Upper lobe of right lung (tissue), 1 donor: ENCODE results near the gene ANAPC15. TPM values are rescaled to one million over a fixed set of nuclear protein-coding genes. Genes with fewer than 3 reads are reported as not detected.
"Not testable (repeated sequence)": the region's sequence is repeated elsewhere in the genome, so short reads cannot be mapped to it uniquely, and the experiment has no call there.

Experiments
- ATAC-seq: fragments of 200-7000 bp; cut with Tn5 transposase; one replicate; pipeline ENCODE4 v1.9.1; 2020; ENCODE audit warnings: mild to moderate bottlenecking, moderate library complexity
- DNase-seq: peaks from one replicate; pipeline ENCODE4 v3.0.0-alpha.2; 2020
- H3K27ac ChIP-seq: fragments of 200-600 bp; one replicate; pipeline ENCODE4 v1.8.0; 2022
- H3K27me3 ChIP-seq: fragments of 200-600 bp; one replicate; pipeline ENCODE4 v1.8.0; 2022; ENCODE audit warnings: mild to moderate bottlenecking
- H3K36me3 ChIP-seq: fragments of 200-600 bp; one replicate; pipeline ENCODE4 v1.8.0; 2022
- H3K4me1 ChIP-seq: fragments of 200-600 bp; one replicate; pipeline ENCODE4 v1.8.0; 2022
- H3K4me3 ChIP-seq: fragments of 200-600 bp; one replicate; pipeline ENCODE4 v1.8.0; 2022; ENCODE audit warnings: mild to moderate bottlenecking
- H3K9me3 ChIP-seq: fragments of 200-600 bp; one replicate; pipeline ENCODE4 v1.8.0; 2022
- intact Hi-C: fragments of 100-400 bp; cut with DNase I; formaldehyde crosslinking; loops from one replicate; pipeline ENCODE4 v1.11.0; 2022
- long read RNA-seq: library from polyadenylated mRNA; unstranded; transcript quantifications from one replicate; pipeline ENCODE4 v2.0.0, GENCODE V29; 2021
- total RNA-seq: library from RNA; stranded (reverse); fragmentation: NEBNext Ultra II Directional; extraction: Animal tissue kit (Norgen Biotek cat#: 25700); gene quantifications from one replicate; pipeline ENCODE4 v1.2.1, GENCODE V29; 2021
- TF ChIP-seq, protein P1 (sequence below): fragments of 200-600 bp; IDR thresholded peaks from one replicate; pipeline ENCODE4 v1.8.0; 2022; ENCODE audit warnings: antibody characterized with exemption
- donor health status: DM: no; HTN: yes; CAD: no; lungs with severe emphysema.

The ANAPC15 gene
- 25.2 TPM for total RNA-seq
- long read RNA-seq, partial matches to known transcripts: 0 of 13 reads
- long read RNA-seq, other reads (novel, unspliced or antisense): 3 of 13 reads

DNA sequence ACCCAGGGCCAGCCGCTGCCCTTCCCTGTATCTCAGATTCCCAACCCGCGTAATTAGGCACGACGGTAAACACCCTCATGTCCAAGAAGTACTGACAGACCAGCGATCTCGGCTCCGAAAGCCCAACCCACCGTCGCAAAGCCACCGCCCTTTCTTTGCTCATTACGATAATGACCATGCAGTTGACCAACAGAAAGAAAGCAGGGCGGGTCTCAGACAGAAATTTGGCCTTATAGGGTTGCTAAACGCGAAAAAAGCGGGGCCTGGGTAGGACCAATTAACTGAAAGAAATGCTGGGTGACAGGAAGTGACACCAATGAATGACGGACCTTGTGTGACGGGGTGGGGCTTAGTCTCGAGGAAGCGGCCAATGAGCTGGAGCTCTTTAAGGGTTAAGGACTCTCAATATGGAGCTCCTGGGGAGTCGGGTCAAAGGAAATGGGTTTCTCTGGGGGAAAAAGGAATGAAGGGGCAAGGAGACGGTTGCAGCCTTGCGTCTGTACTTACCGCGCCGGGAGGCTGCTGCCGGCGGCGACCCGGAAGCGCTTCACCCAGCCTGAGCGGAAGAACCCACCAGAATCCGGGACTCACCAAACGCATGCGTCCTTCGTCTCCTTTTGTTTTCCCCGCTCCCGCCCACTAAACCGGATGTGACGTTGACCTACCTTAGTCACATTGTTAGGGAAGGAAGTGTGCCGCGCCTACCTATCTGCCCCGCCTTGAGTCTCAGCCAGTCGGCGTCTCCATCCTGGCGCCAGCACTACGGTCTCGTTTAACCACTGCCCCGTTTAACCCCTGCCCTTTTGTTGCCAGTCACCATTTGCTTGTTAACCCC is at the start of gene ANAPC15:
TSS of gene ANAPC15 (minus strand) at position 553 of the 835 bp plus-strand sequence. CDS start 1,419 bp downstream, outside the sequence.
- intact Hi-C loops: no loop called here

GRCh38 chr11:72160319-72160718 is 47.8 kb upstream of the ANAPC15 start:
- TF ChIP-seq, protein P1, sequence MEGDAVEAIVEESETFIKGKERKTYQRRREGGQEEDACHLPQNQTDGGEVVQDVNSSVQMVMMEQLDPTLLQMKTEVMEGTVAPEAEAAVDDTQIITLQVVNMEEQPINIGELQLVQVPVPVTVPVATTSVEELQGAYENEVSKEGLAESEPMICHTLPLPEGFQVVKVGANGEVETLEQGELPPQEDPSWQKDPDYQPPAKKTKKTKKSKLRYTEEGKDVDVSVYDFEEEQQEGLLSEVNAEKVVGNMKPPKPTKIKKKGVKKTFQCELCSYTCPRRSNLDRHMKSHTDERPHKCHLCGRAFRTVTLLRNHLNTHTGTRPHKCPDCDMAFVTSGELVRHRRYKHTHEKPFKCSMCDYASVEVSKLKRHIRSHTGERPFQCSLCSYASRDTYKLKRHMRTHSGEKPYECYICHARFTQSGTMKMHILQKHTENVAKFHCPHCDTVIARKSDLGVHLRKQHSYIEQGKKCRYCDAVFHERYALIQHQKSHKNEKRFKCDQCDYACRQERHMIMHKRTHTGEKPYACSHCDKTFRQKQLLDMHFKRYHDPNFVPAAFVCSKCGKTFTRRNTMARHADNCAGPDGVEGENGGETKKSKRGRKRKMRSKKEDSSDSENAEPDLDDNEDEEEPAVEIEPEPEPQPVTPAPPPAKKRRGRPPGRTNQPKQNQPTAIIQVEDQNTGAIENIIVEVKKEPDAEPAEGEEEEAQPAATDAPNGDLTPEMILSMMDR: no peak
- Histone ChIP-seq H3K27me3 (no peaks in the 10 kb centered on the region), H3K27ac (no peak overlapping the region), H3K9me3 (no peaks in the 10 kb centered on the region), H3K4me3 (no peak overlapping the region), H3K4me1 (no peaks in the 10 kb centered on the region), H3K36me3 (no peaks in the 10 kb centered on the region)
- intact Hi-C loops: no loop called here
- no peak for DNase-seq
- ATAC-seq: no peak

More for the DNA sequence above, at the start of gene ANAPC15:
- ATAC-seq (peak; percentile 94), DNase-seq (peak; percentile 97)
- Histone ChIP-seq H3K36me3 (no peaks in the 10 kb centered on the region), H3K4me1 (peaks cover 9% of the 10 kb centered on the region), H3K9me3 (no peaks in the 10 kb centered on the region), H3K27ac (peak within 1 kb of the TSS; percentile 100), H3K27me3 (no peaks in the 10 kb centered on the region), H3K4me3 (peak within 1 kb of the TSS; percentile 74)
- TF ChIP-seq, protein P1: no peak

GRCh38 chr11:72157131-72157530 is 44.6 kb upstream of the ANAPC15 start:
- Histone ChIP-seq H3K27ac (no peak overlapping the region), H3K36me3 (no peaks in the 10 kb centered on the region), H3K4me3 (no peak overlapping the region), H3K9me3 (no peaks in the 10 kb centered on the region), H3K4me1 (no peaks in the 10 kb centered on the region), H3K27me3 (no peaks in the 10 kb centered on the region)
- intact Hi-C loops: no loop called here
- TF ChIP-seq, protein P1: no peak
- DNase-seq (no peak), ATAC-seq (no peak)

GRCh38 chr11:72155751-72156150 is 43.3 kb upstream of the ANAPC15 start:
- Histone ChIP-seq H3K36me3 (no peaks in the 10 kb centered on the region), H3K9me3 (no peaks in the 10 kb centered on the region), H3K4me3 (no peak overlapping the region), H3K4me1 (no peaks in the 10 kb centered on the region), H3K27me3 (no peaks in the 10 kb centered on the region), H3K27ac (no peak overlapping the region)
- TF ChIP-seq, protein P1: no peak
- DNase-seq (no peak), ATAC-seq (no peak)
- intact Hi-C loops: no loop called here

DNA sequence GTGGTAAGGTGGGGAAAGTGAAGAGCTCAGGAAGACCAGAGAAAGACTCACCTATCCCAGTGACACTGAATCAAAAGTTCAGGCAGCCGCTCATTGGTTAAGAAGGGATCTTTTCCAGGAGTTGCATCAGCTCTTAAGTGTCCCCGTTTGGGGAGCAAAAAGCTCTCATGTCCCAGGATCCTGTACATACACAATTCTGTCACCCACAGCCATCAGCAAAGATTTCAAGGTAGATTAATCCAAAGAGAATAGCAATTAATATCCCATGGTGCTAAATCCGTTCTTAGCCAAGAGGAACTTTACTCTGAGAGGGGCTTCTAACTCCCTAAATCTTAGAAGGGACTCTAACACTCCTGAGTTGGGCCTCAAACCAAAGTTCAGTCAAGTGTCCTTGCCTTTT is 42.3 kb upstream of the ANAPC15 start:
- H3K4me3 ChIP-seq: no peak overlapping the region
- H3K9me3 ChIP-seq: no peaks in the 10 kb centered on the region
- intact Hi-C loops: no loop called here
- H3K27ac ChIP-seq: no peak overlapping the region
- H3K27me3 ChIP-seq: no peaks in the 10 kb centered on the region
- H3K4me1 ChIP-seq: no peaks in the 10 kb centered on the region
- ATAC-seq (no peak), DNase-seq (no peak)
- TF ChIP-seq, protein P1: no peak
- H3K36me3 ChIP-seq: no peaks in the 10 kb centered on the region

DNA sequence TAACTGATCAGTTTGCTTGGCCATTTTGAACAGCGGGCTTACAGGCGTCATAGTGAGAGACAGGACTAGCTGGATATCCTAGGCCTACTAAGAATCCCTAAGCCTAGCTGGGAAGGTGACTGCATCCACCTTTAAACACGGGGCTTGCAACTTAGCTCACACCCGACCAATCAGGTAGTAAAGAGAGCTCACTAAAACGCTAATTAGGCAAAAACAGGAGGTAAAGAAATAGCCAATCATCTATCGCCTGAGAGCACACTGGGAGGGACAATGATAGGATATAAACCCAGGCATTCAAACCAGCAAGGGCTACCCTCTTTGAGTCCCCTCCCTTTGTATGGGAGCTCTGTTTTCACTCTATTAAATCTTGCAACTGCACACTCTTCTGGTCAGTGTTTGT is 41.4 kb upstream of the ANAPC15 start:
- H3K4me1 ChIP-seq, H3K4me3 ChIP-seq, H3K27ac ChIP-seq, ATAC-seq, H3K36me3 ChIP-seq, H3K9me3 ChIP-seq, DNase-seq, H3K27me3 ChIP-seq, intact Hi-C loops: not testable (repeated sequence)
